Measurements from ENCODE around the gene PSPC1. TPM values are rescaled to one million over a fixed set of nuclear protein-coding genes. Genes with fewer than 3 reads are reported as not detected.

PSPC1 gene
- total RNA-seq, 2 donors from 2014 or later = 48.7 to 90.4 TPM

- 67% methylated on average over 3 of the region's 3 CpGs for WGBS
- H3K36me3 ChIP-seq = peaks cover 6 to 8% of the 10 kb centered on the region in 2 donors
Measured at GRCh38 chr13:19670147-19670546, 112.6 kb downstream of the PSPC1 start.

GRCh38 chr13:19668778-19669177, 114.0 kb downstream of the PSPC1 start:
- Histone ChIP-seq H3K9me3 (no peaks in the 10 kb centered on the region), H3K27ac (no peak overlapping the region), H3K4me1 (replicated peaks) (no peaks in the 10 kb centered on the region), H3K27me3 (replicated peaks; ENCODE audit: insufficient read depth) (no peaks in the 10 kb centered on the region), H3K4me3 (no peak overlapping the region), H3K36me3 (peaks cover 6 to 9% of the 10 kb centered on the region in 2 donors)
- intact Hi-C loops (cut with DNase I) = no loop called here
- TF ChIP-seq CTCF (IDR thresholded peaks at IDR 0.05) = no peak
- TF ChIP-seq POLR2AphosphoS5 (IDR thresholded peaks at IDR 0.05) = no peak
- no peak for TF ChIP-seq POLR2A (IDR thresholded peaks at IDR 0.05)
- no peak for DNase-seq (ENCODE audit: low spot score)
- WGBS = 87% methylated on average over 9 of the region's 9 CpGs

More at GRCh38 chr13:19670147-19670546, 112.6 kb downstream of the PSPC1 start:
- no peak for DNase-seq (ENCODE audit: low spot score)
- Histone ChIP-seq H3K4me3 (no peak overlapping the region), H3K27ac (no peak overlapping the region), H3K27me3 (replicated peaks; ENCODE audit: insufficient read depth) (no peaks in the 10 kb centered on the region), H3K9me3 (no peaks in the 10 kb centered on the region), H3K4me1 (replicated peaks) (no peaks in the 10 kb centered on the region)
- TF ChIP-seq POLR2A (IDR thresholded peaks at IDR 0.05) (no peak), POLR2AphosphoS5 (IDR thresholded peaks at IDR 0.05) (no peak), CTCF (IDR thresholded peaks at IDR 0.05) (no peak)
- intact Hi-C loops (cut with DNase I) = no loop called here

- DNase-seq (ENCODE audit: low spot score) = no peak
- Histone ChIP-seq H3K27me3 (replicated peaks; ENCODE audit: insufficient read depth) (no peaks in the 10 kb centered on the region), H3K9me3 (no peaks in the 10 kb centered on the region), H3K4me1 (replicated peaks) (no peaks in the 10 kb centered on the region), H3K4me3 (no peak overlapping the region), H3K36me3 (peaks cover 0 to 16% of the 10 kb centered on the region in 2 donors), H3K27ac (no peak overlapping the region)
- TF ChIP-seq POLR2AphosphoS5 (IDR thresholded peaks at IDR 0.05) = no peak
- no peak for TF ChIP-seq CTCF (IDR thresholded peaks at IDR 0.05)
- TF ChIP-seq POLR2A (IDR thresholded peaks at IDR 0.05) = no peak
- intact Hi-C loops (cut with DNase I) = no loop called here
- 84% methylated on average over 13 of the region's 14 CpGs for WGBS
Measured at GRCh38 chr13:19665427-19665859, 117.3 kb downstream of the PSPC1 start.

GRCh38 chr13:19664481-19665230, 118.1 kb downstream of the PSPC1 start:
- H3K4me1 ChIP-seq (replicated peaks) = no peaks in the 10 kb centered on the region
- H3K4me3 ChIP-seq = no peak overlapping the region
- intact Hi-C loops (cut with DNase I) = no loop called here
- 77% methylated on average over 14 of the region's 14 CpGs for WGBS
- no peaks in the 10 kb centered on the region for H3K27me3 ChIP-seq (replicated peaks; ENCODE audit: insufficient read depth)
- peaks cover 0 to 16% of the 10 kb centered on the region in 2 donors for H3K36me3 ChIP-seq
- TF ChIP-seq POLR2A (IDR thresholded peaks at IDR 0.05) (no peak), CTCF (IDR thresholded peaks at IDR 0.05) (no peak), POLR2AphosphoS5 (IDR thresholded peaks at IDR 0.05) (no peak)
- H3K27ac ChIP-seq = no peak overlapping the region
- H3K9me3 ChIP-seq = no peaks in the 10 kb centered on the region
- DNase-seq (ENCODE audit: low spot score) = no peak

Data from prostate gland (tissue), 2 donors.